H9 (cell line): Measurements from ENCODE around the gene LYRM7. TPM values are rescaled to one million over a fixed set of nuclear protein-coding genes. Genes with fewer than 3 reads are reported as not detected.

Experiments used
- DNase-seq: peaks from one replicate; pipeline ENCODE4 v3.0.0-alpha.2; 2017
- H2AFZ ChIP-seq: one replicate; pipeline ENCODE4 v1.6.1; 2013; ENCODE audit warnings: mild to moderate bottlenecking, low read length, control low read depth, moderate library complexity
- H2AK5ac ChIP-seq: 2 replicates; pipeline ENCODE4 v1.6.1; 2013; ENCODE audit warnings: low read length, control low read depth, mixed read lengths; ENCODE audit not compliant: insufficient read length
- H2BK120ac ChIP-seq: one replicate; pipeline ENCODE4 v1.6.1; 2013; ENCODE audit warnings: low read depth, mild to moderate bottlenecking, low read length, control low read depth, inconsistent platforms; ENCODE audit not compliant: poor library complexity, severe bottlenecking
- H2BK12ac ChIP-seq: 2 replicates; pipeline ENCODE4 v1.6.1; 2013; ENCODE audit warnings: low read length, control low read depth, mixed read lengths, low read depth; ENCODE audit not compliant: insufficient read length
- H2BK15ac ChIP-seq: 2 replicates; pipeline ENCODE4 v1.6.1; 2013; ENCODE audit warnings: low read depth, low read length, control low read depth
- H2BK20ac ChIP-seq: one replicate; pipeline ENCODE4 v1.6.1; 2013; ENCODE audit warnings: low read depth, mild to moderate bottlenecking, low read length, control low read depth, inconsistent platforms; ENCODE audit not compliant: poor library complexity, severe bottlenecking
- H2BK5ac ChIP-seq: 2 replicates; pipeline ENCODE4 v1.6.1; 2013; ENCODE audit warnings: low read length, control low read depth, mixed read lengths; ENCODE audit not compliant: insufficient read length
- H3K14ac ChIP-seq: 2 replicates; pipeline ENCODE4 v1.6.1; 2013; ENCODE audit warnings: low read length, control low read depth; ENCODE audit not compliant: insufficient read depth
- H3K18ac ChIP-seq: 2 replicates; pipeline ENCODE4 v1.6.1; 2013; ENCODE audit warnings: low read depth, mild to moderate bottlenecking, mixed read lengths, low read length, control low read depth; ENCODE audit not compliant: insufficient read length
- H3K23ac ChIP-seq: 2 replicates; pipeline ENCODE4 v1.6.1; 2013; ENCODE audit warnings: low read length, control low read depth, mixed read lengths, low read depth; ENCODE audit not compliant: insufficient read length
- H3K23me2 ChIP-seq: 2 replicates; pipeline ENCODE4 v1.6.1; 2013; ENCODE audit warnings: low read depth, mild to moderate bottlenecking, mixed read lengths, low read length, control low read depth; ENCODE audit not compliant: insufficient read length, poor library complexity, severe bottlenecking
- H3K27ac ChIP-seq: 2 replicates; pipeline ENCODE4 v1.5.1; 2013; ENCODE audit warnings: low read length, control low read depth, mixed read lengths, low read depth; ENCODE audit not compliant: insufficient read length
- H3K27me3 ChIP-seq: 2 replicates; pipeline ENCODE4 v1.6.1; 2013; ENCODE audit warnings: low read length, control low read depth, inconsistent platforms; ENCODE audit not compliant: insufficient read depth
- H3K4ac ChIP-seq: 2 replicates; pipeline ENCODE4 v1.6.1; 2013; ENCODE audit warnings: low read depth, mild to moderate bottlenecking, control low read depth, inconsistent platforms, low read length, moderate library complexity
- H3K4me1 ChIP-seq: 2 replicates; pipeline ENCODE4 v1.6.1; 2013; ENCODE audit warnings: low read length, control low read depth, inconsistent platforms; ENCODE audit not compliant: insufficient read depth
- H3K4me2 ChIP-seq: 2 replicates; pipeline ENCODE4 v1.6.1; 2013; ENCODE audit warnings: low read length, control low read depth, mixed read lengths; ENCODE audit not compliant: insufficient read length, insufficient read depth
- H3K56ac ChIP-seq: 2 replicates; pipeline ENCODE4 v1.6.1; 2013; ENCODE audit warnings: low read depth, mild to moderate bottlenecking, mixed read lengths, low read length, control low read depth; ENCODE audit not compliant: insufficient read length
- H3K79me1 ChIP-seq: 2 replicates; pipeline ENCODE4 v1.6.1; 2013; ENCODE audit warnings: low read depth, mild to moderate bottlenecking, moderate library complexity, low read length, control low read depth, inconsistent platforms; ENCODE audit not compliant: insufficient read depth, poor library complexity, severe bottlenecking
- H3K79me2 ChIP-seq: 2 replicates; pipeline ENCODE4 v1.6.1; 2013; ENCODE audit warnings: low read length, control low read depth, inconsistent platforms; ENCODE audit not compliant: insufficient read depth
- H3K9ac ChIP-seq: 2 replicates; pipeline ENCODE4 v1.6.1; 2013; ENCODE audit warnings: low read length, control low read depth, mixed read lengths; ENCODE audit not compliant: insufficient read length; ENCODE audit errors: extremely low read depth
- H3K9me3 ChIP-seq: one replicate; pipeline ENCODE4 v1.6.1; 2013; ENCODE audit warnings: low read depth, low read length, inconsistent platforms; ENCODE audit not compliant: control insufficient read depth
- H3T11ph ChIP-seq: one replicate; pipeline ENCODE4 v1.6.1; 2013; ENCODE audit warnings: mild to moderate bottlenecking, low read length, control low read depth, inconsistent platforms
- H4K20me1 ChIP-seq: one replicate; pipeline ENCODE4 v1.6.1; 2013; ENCODE audit not compliant: control insufficient read depth, insufficient read length, insufficient read depth
- H4K5ac ChIP-seq: 2 replicates; pipeline ENCODE4 v1.6.1; 2013; ENCODE audit warnings: low read depth, mild to moderate bottlenecking, mixed read lengths, low read length, control low read depth; ENCODE audit not compliant: insufficient read length
- H4K8ac ChIP-seq: replicated peaks from 2 replicates; pipeline ENCODE4 v1.6.1; 2013; ENCODE audit warnings: low read length, control low read depth, mixed read lengths, low read depth; ENCODE audit not compliant: insufficient read length
- H4K91ac ChIP-seq: 2 replicates; pipeline ENCODE4 v1.6.1; 2013; ENCODE audit warnings: low read depth, mild to moderate bottlenecking, moderate library complexity, mixed read lengths, low read length, control low read depth; ENCODE audit not compliant: insufficient read length
- H3K27ac Mint-ChIP-seq, 3 experiments: 2 replicates in 2 of 3; 3 replicates in 1 of 3; pipeline ENCODE4 v1.8.0; 2020 to 2021; ENCODE audit warnings: mixed read lengths in 3 of 3, mild to moderate bottlenecking in 1 of 3, moderate library complexity in 1 of 3
- H3K27me3 Mint-ChIP-seq: 2 replicates; pipeline ENCODE4 v1.8.0; 2021; ENCODE audit warnings: low read depth, mild to moderate bottlenecking, moderate library complexity, mixed read lengths
- H3K36me3 Mint-ChIP-seq, 3 experiments: 2 replicates in 2 of 3; 3 replicates in 1 of 3; pipeline ENCODE4 v1.8.0; 2020 to 2021; ENCODE audit warnings: low read depth in 3 of 3, mixed read lengths in 3 of 3; ENCODE audit not compliant: insufficient read depth in 1 of 3
- H3K4me1 Mint-ChIP-seq, 2 experiments: 2 replicates each; pipeline ENCODE4 v1.8.0; 2020; ENCODE audit warnings: mixed read lengths in 2 of 2
- H3K4me3 Mint-ChIP-seq, 2 experiments: 2 replicates in 1 of 2; 3 replicates in 1 of 2; pipeline ENCODE4 v1.8.0; 2020 to 2021; ENCODE audit warnings: mild to moderate bottlenecking in 2 of 2, mixed read lengths in 2 of 2, moderate library complexity in 1 of 2
- H3K9me3 Mint-ChIP-seq, 2 experiments: 2 replicates in 1 of 2; 3 replicates in 1 of 2; pipeline ENCODE4 v1.8.0; 2020; ENCODE audit warnings: mild to moderate bottlenecking in 2 of 2, mixed read lengths in 2 of 2, moderate library complexity in 1 of 2
- CTCF ChIP-seq: fragments of 200-600 bp; sonication (generic); conservative IDR thresholded peaks from 3 replicates; pipeline ENCODE4 v1.8.0; 2021; ENCODE audit warnings: antibody characterized with exemption, mild to moderate bottlenecking
- WGBS: extraction: QIAGEN DNeasy Blood & Tissue Kit; methylation state at CpG from one replicate; pipeline ENCODE4 v1.1.7; 2013; ENCODE audit warnings: missing lambda C conversion rate, low lambda C conversion rate, mixed read lengths; ENCODE audit not compliant: insufficient read length; ENCODE audit errors: extremely low coverage; 5-methylcytosine and 5-hydroxymethylcytosine counted together
- total RNA-seq: library from RNA; stranded (reverse); gene quantifications from 2 replicates; pipeline ENCODE4 v1.2.1, GENCODE V29; 2021

The LYRM7 gene
- total RNA-seq, 1 experiment from 2014 or later = 7.0 TPM

GRCh38 chr5:131198625-131199024, 27.9 kb downstream of the LYRM7 start:
- Histone ChIP-seq H3K79me2 (no peaks in the 10 kb centered on the region), H3K27me3 (no peaks in the 10 kb centered on the region), H3K23ac (no peak overlapping the region), H3K18ac (no peak overlapping the region), H4K20me1 (no peaks in the 10 kb centered on the region), H3K14ac (no peak overlapping the region), H3K79me1 (no peaks in the 10 kb centered on the region), H3K23me2 (no peaks in the 10 kb centered on the region), H2BK20ac (no peak overlapping the region), H2AFZ (no peak overlapping the region), H3K56ac (no peak overlapping the region), H3T11ph (no peak overlapping the region), H3K9ac (no peak overlapping the region), H3K9me3 (no peaks in the 10 kb centered on the region), H4K91ac (no peak overlapping the region), H3K4ac (no peak overlapping the region), H3K4me1 (no peaks in the 10 kb centered on the region; the same call in 1 of the 2 replicates), H2AK5ac (no peak overlapping the region), H2BK120ac (no peak overlapping the region), H3K27ac (no peak overlapping the region), H2BK12ac (no peak overlapping the region), H4K8ac (no peak overlapping the region), H3K4me2 (no peak overlapping the region), H4K5ac (no peak overlapping the region), H2BK15ac (no peak overlapping the region), H2BK5ac (no peak overlapping the region)
- H3K4me1 Mint-ChIP-seq = peaks cover 8 to 9% of the 10 kb centered on the region in 2 experiments
- no peaks in the 10 kb centered on the region for H3K9me3 Mint-ChIP-seq
- no peak overlapping the region for H3K27ac Mint-ChIP-seq
- no CpG with 5 or more reads among the region's 5 CpGs for WGBS
- no peak for DNase-seq
- H3K36me3 Mint-ChIP-seq = no peaks in the 10 kb centered on the region
- H3K27me3 Mint-ChIP-seq = no peaks in the 10 kb centered on the region
- TF ChIP-seq CTCF = no peak
- H3K4me3 Mint-ChIP-seq = no peak overlapping the region
